GM18502 (cell line): ENCODE data around the gene MFSD2A.
"Not testable (repeated sequence)": the region's sequence is repeated elsewhere in the genome, so short reads cannot be mapped to it uniquely, and the experiment has no call there.

ENCODE experiments used
- ATAC-seq: cut with Tn5 transposase; IDR thresholded peaks from one replicate; pipeline ENCODE4 v1.9.1; 2021; ENCODE audit warnings: mild to moderate bottlenecking; ENCODE audit not compliant: unreplicated experiment, poor library complexity

Gene MFSD2A

DNA sequence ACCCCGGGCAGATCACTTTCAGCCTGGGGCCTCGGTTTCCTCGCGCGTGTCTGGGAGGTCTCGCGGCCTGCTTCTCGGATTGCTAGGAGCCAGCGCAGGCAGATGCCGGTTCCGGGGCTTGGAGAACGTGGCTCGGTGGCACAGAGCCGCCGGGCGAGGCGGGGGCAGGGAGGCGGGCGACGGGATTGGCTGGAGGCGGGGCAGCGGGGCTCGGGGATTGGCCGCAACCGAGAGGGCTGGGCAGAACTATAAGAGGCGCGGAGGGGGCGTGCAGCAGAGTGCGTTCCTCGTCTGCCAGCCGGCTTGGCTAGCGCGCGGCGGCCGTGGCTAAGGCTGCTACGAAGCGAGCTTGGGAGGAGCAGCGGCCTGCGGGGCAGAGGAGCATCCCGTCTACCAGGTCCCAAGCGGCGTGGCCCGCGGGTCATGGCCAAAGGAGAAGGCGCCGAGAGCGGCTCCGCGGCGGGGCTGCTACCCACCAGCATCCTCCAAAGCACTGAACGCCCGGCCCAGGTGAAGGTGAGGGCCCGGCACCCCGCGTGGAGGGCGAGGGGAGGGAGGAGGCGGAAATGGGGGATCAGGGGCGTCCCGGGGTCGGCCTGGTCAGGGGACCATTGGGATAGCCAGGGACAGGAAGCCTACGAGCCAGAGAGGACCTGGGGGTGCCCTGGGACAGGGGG lies at the start of gene MFSD2A:
Gene MFSD2A (plus strand): TSS at position 276 of the 677 bp plus-strand sequence. CDS start 148 bp downstream, at position 424.
- peak; percentile 78 for ATAC-seq

DNA sequence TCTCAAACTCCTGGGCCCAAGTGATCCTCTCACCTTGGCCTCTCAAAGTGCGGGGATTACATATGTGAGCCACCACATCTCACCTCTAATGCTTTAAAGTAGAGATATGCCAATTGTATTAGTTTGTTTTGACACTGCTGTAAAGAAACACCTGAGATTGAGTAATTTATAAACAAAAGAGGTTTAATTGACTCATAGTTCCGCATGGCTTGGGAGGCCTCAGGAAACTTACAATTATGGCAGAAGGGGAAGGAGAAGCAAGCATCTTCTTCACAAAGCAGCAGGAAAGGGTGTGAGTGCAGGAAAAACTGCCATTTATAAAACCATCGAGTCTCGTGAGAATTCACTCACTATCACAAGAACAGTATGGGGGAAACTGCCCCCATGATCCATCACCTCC lies 49.8 kb upstream of the MFSD2A start:
- no peak for ATAC-seq

DNA sequence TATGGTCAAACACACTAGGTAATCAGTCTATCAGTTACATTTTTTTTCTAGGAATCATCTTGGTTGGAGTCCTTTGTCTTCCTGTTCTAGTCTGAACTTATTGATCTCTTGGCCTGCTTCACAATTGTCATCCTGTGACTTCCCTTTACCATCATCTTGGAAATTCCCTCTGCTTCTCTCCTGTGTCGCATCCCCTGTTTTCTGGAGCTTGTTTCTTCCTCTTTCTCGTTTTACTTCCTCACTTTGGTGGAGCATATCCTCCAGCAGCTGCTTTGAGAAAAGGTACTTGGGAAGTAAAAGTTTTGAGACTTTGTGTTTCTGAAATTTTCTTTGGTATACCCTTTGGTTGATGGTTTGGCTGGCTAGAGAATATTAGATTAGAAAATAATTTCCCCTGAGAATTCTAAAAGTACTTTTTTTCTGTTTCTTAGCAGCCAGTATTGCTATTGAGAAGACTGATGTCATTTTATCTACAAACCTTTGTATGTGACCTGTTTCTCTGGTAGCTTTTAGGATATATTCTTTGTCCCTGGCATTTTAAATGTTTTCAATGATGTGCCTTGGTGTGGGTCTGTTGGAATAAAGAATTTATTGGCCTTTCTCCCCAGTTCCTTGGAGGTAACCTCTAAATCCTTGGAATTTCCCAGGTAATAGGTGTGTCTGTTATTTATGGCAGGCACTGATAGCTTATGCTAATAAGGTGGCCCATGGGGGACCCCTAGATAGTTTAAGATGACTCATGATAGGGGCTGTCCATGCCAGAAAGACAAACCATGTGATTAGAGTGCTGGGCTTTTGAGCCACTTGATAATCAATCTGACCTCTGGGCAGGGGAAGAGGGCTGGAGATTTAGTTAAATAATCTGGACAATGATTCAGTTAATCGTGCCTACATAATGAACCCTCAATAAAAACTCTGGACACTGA lies 47.2 kb upstream of the MFSD2A start:
- ATAC-seq = no peak

DNA sequence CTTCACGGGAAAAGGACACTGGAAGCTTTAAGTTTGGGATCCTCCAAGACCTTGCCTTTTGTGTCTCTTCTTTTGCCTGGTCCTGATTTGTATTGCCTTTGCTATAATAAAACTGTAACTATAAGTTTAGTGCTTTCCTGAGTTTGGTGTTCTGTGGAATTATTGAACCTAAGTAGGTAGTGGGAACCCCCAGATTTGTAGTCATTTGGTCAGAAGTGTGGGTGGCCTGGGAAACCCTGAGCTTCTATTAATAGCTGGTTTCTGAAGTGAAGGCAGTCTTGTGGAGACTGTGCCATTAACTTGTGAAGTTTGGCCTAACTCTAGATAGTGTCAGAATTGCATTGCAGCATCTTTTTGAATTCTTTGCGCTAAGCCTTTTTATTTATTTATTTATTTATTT lies 46.4 kb upstream of the MFSD2A start:
- ATAC-seq = no peak

DNA sequence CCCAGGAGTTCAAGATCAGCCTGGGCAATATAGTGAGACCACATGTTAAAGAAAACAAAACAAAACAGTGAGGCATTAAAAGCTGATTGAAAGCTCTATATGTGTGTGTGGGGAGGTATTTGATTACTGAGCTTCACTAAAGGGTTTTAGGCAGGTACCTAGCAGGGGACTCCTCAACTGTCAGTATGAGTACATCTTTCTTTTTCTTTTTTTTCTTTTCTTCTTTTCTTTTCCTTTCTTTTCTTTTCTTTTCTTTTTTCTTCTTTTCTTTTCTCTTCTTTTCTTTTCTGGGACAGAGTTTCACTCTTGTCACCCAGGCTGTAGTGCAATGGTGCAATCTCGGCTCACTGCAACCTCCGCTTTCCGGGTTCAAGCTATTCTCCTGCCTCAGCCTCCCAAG lies 44.7 kb upstream of the MFSD2A start:
- ATAC-seq = no peak

DNA sequence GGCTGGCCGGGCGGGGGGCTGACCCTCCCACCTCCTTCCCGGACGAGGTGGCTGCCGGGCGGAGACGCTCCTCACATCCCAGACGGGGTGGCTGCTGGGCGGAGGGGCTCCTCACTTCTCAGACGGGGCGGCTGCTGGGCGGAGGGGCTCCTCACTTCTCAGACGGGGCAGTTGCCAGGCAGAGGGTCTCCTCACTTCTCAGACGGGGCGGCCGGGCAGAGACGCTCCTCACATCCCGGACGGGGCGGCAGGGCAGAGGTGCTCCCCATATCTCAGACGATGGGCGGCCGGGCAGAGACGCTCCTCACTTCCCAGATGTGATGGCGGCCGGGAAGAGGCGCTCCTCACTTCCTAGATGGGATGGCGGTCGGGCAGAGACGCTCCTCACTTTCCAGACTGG lies 41.8 kb upstream of the MFSD2A start:
- not testable (repeated sequence) for ATAC-seq

DNA sequence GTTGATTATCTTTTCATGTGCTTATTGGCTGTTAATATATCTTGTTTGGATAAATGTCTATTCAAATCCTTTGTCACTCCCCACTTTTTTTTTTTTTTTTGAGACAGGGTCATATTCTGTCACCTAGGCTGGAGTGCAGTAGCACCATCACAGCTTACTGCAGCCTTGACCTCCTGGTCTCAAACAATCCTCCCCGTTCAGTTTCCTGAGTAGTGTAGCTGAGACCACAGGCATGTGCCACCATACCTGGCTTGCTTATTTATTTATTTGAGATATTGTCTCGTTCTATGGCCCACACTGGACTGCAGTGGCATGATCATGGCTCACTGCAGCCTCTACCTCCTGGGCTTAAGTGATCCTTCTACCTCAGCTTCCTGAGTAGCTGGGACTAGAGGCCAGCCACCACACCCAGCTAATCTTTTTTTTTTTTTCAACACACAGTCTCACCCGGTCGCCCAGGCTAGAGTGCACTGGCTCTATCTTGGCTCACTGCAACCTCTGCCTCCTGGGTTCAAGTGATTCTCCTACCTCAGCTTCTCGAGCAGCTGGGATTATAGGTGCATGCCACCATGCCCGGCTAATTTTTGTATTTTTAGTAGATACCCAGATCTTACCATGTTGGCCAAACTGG lies 39.3 kb upstream of the MFSD2A start:
- no peak for ATAC-seq

DNA sequence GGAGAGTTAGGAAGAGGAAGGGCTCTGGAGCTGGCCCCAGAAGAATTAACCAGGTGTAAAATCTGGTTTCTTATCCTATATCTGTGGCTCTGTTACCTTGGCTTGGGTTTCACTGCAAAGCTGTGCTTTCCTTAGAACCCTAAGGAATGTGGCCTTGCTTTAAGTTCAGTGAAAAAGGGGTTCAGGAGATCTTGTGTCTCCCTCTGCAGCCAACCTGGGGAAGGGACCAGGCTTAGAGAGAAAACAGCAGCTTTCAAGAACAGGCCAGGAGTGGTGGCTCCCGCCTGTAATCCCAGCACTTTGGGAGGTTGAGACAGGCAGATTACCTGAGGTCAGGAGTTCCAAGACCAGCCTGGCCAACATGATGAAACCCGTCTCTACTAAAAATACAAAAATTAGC lies 37.1 kb upstream of the MFSD2A start:
- ATAC-seq = no peak

DNA sequence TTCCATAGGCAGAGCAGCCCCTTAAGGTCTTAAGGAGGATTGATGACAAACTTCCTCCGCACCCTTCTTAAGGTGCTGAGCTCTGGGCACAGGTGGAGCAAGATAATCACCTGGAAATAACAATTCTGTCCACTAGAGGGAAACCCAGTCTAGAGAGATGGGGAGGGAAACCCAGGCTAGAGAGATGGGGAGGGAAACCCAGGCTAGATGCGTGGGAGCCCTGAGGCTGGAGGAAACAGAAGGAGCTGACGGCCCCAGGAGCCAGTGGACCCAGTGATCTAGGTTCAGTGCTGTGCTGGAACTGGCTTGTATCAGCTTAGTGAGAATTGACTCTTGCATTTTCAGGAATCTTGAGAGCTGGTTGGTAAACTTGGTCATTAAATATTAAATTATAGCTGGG lies 35.4 kb upstream of the MFSD2A start:
- peak; percentile 60 for ATAC-seq

DNA sequence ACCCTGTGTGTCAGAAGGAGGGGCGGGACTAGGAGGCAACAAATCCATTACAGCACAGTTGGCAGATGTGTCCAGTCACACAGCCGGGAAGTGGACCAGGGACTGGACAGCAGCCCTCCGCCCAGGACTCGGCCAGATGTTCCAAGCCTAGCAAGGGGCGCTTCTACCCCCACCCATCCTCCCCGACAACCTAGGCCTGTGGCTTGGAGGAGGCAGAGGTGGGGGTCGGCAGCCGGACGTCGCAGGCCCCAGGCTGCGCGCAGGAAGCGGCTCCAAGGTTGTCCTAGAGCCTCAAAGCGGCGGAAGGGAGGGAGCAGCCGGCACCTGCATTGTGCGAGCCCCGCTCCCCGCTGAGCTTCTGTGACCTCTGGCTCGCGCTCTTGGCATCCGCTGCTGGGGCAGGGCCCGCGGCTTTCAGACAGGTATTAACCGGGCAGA lies 32.7 kb upstream of the MFSD2A start:
- no peak for ATAC-seq

DNA sequence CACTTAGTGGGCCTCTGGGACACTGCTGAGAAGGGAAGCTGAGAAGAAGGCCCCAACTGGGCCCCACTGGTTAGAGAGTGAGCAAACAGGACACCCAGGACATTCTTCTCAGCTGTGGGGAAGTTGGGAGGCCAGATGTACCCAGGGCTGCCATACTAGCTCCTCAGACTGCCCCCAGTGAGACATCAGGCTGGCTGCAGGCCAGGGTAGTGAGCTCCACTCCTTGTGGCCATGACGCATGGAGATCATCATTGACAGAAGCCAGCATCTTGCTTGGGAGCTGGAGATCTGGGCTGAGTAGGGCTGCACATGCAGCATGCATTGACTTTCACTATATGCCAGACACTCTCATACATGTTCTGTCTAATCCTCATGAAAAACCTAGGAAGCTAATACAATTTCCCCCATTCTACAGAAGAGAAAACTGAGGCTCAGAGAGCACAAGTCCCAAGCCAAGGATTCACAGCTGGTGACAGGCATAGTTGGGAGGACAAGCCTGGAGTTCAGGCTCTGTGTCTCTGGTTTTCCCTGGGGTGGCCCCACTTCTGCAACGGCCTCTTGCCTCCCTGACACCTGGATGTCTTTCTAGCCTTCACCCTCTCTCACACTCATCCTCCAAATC lies 29.1 kb upstream of the MFSD2A start:
- ATAC-seq = no peak

DNA sequence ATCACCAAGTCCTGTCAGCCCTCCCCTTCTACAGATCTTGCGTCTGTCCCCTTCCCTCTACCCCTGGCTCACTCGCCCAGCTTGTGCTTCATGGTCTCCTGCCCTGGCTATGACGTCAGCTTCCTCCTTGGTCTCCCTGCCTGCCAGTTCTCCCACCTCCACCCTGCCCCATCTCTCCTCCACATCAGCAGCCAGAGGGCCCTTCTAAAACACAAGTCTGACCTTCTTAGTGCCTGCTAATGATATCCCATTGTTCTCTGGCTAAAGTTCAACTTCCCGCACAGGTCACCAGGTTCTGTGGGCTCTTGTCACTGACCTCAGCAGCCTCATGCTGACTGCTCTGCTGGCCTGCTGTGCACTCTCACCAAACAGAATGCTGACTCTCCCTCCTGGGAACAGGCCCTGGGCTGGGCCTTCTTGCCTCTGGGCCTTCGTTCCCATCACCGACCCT lies 28.6 kb upstream of the MFSD2A start:
- no peak for ATAC-seq

DNA sequence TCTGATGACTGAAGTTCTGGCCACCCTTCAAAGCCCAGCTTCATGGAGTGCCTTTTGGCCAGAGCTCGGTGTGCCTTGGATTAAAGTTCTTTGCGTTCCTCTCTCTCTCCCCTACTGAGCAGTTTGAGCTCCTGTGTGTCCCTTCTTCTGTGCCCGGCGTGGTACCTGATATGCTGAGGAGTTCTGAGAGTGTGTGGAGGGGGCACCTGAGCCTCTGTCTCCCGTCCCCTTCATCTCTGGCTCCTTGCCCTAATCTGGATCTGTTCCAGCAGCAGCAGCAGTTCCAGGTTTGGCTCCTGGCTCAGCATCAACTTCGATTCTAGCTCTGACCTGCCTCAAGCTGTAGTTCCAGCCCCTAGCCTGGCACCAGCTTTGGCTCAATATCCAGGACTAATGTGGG lies 28.1 kb upstream of the MFSD2A start:
- no peak for ATAC-seq

DNA sequence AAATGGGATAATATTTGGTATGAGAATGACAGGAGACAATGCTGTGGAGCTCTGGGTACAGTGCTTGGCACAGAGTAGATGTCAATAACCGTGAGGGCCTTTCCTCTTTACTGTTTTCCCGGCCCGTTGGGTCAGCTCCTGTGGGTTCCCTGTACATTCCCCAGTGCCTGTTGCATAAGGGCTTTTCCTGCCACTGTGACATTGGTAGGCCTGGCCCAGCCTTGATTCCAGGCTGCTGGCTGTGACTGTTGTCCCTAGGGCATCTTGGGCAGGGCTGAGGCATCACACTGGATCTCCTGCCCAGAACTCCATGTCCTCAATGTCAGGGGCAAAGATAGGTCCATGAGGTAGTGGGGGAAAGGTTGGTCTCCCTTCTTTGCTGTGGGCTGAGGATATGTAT lies 27.4 kb upstream of the MFSD2A start:
- ATAC-seq = no peak

DNA sequence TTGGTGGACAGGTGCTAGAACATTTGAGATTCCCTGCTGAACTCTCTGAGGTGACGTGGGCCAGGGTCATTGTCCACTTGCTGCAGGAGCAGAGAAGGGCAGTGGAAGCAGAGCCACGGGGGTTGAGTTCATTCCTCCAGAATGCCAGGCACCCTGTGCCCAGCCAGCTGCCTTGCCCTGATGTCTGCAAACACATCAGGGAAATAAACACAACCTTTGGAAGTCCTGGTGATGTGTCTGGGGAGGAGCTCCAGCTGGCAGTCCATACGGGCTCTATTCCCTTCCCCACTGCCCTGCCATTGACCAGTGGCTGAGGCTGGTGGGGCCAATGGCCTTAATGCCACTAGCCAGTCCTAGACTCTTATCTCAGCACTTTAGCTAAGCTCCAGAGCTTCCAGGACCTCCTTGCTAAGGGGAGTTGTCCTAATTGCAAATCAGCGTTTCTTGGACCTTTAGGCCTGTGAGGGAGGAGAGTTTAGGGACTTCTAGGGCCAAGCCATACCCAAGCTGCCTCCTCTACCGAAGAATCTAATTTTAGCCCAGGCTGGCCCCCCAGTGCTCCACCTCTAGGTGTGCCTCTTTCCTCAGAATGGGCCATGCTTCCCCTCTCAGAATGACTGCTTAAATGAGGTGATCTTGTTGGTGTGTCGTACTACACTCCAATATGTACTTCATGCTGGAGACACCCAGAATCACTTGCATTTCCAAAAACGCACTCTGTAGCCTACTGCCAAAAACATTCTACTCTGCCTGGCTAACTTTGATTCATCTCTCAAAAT lies 25.9 kb upstream of the MFSD2A start:
- no peak for ATAC-seq

DNA sequence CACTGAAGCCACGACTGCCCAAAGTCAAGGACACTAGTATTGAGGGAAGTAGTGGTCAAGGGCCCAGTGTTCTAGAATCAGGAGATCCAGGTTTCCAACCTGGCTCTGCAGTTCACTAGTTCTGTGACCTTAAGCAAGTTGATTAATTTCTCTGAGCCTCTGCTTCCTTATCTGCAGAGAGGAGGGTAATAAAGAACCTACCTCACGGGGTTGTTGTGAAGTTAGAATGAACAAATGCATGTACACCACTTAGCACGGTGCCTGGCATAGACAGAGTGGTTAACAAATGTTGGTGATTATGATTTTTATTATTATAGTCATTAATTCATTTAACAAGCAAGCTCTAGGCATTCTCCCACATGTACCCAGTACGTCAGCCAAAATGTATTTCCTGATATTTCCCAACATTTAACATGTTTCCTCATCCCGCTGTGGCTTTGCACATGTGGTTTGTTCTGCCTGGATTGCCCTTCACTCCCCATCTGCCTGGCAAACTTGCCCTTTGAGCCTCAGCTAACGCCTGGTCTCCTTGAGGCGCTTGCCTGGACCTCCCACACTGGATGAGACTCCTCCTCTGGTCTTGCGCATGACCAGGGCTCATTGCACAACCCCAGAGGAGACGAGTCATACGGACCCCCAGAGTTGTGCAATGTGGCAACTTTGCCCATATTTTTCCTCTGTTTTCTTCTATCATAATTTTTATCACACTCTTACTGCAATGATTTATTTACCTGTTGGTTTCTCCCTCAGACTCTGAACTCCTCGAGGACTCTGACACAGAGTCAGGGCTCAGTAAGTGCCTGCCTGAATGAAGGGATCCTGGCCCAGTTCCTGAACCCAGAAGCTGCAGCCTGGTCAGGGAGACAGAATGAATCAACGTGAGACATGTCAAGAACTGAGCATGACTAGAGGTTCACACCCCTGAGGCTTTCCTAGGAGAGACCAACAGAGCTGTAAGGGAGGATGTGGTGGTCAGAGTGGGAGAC lies 20.7 kb upstream of the MFSD2A start:
- ATAC-seq = no peak

DNA sequence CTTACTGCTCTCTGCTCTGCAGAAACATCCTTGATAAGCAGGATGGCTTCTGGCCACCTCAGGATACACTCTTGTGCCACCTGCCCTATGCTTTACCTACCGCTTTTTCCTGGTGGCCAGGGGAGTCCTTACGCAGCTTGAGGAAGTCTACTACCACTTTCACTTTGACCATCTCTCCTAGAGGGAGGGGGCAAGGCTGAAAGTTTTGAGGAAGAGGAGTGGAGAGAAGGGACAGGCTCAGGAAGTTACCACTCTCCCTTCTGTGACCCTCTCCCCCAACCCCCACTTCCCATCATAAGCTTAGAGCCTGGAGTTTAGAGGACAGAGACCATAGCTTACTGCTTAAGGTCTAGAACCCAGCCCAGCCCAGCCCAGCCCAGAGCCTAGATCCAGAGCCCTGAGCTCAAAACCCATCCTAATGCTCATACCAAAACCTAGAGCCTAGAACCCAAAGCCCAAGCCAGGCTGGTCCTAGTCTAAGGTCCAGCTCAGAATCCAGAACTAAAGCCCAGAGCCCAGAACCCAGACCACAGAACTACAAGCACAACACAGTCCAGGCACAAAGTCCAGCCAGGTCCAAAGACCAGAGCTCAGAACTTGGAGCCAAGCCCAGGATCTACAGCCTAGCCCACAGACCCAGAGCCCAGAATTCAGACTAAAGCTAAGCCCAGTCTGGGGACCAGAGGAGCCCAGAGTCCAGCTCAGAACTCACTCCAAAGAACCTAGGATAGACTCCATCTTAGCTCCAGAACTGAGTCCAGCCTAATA lies 18.0 kb upstream of the MFSD2A start:
- no peak for ATAC-seq

DNA sequence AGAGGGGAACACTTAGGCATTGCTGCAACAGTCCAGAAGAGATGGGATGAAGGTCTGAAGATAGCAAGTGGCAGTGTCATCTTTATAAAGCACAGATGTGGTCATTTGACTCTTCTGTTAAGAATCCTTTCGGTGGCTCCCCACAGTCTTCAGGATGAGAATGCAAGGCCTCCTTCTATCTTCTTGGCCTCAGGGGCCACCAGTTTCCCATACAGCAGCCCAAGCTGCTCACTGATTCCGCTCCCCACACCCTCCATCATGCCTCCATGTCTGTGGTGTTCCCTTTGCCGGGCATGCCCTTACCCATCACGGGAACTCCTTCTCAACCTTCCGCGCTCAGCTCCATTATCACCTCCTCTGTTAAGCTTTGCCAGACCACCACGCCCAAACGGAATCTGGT lies 16.1 kb upstream of the MFSD2A start:
- no peak for ATAC-seq
